Fibroblast of gingiva (primary cell): ENCODE data around the gene TAS1R2.
A peak's percentile ranks its signal among the peaks of the same experiment; 100 is the strongest.

ENCODE experiments used
- DNase-seq: peaks from one replicate; pipeline ENCODE4 v3.0.0-alpha.2; 2011; ENCODE audit warnings: low read depth

Gene TAS1R2

DNA sequence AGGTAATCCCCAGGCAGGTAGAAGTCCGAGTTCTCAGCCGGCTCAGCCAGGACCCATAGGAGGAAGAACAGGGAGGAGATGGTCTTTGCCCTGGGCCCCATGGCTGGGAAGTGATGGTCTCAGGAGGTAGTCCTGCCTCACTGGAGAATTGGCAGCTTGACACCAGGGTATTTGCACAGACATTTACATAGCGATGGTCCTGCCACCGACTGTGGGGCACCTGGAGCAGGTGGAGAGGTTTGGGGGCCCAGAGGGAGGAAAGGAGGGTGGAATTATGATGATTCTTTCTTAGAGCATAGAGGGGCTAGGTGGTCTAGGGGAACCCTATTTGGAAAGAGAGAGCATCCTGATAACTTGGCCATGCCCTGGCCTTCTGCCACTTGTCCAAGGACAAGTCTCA, at the start of gene TAS1R2:
TAS1R2 (minus strand) TSS at position 101 of the 400 bp plus-strand sequence; CDS start at position 101, 0 bp downstream.
- DNase-seq: no peak

DNA sequence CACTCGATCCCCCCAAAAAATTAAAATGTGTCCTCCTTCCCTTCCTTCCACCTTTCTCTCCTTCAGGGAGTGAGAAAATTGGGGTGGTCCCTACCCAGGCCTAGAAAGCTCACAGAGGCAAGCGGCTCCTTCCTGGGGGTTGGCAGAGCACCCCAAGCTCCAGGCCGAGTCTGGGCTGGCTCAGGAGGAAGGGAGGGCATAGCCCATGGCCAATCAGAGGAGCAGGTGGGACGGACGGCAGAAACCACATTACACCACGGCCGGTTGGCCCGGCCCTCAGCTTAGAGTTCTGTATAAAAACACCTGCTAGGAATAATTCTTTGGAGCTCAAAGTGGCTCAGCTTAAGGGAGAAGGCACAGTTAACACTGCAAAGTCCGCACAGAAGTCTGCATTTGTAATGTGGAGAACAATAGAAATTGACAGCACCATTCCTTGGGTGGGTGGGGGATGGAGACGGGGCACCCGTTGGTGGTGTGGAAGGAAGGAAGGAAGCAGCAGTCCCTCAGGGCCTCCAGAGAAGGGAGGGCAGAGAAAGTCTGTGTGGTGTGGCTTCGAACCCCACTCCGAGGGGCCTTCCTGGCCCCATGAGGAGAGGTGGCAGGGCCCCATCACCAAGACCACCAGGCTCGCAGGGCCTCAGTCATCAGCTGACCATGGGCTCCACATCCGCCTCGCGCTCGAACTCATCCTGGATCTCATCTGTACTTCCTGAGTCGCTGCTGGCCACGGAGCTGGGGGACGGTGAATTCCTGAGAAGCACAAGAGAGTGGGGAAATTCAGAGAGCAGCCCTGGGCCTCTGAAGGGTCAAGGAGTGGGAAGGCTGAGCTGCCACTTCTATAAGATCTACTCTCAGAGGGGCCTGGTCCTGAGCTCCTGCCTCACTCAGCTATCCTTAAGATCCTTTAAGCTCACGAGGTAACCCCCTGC, 48.7 kb upstream of the TAS1R2 start:
- no peak for DNase-seq

DNA sequence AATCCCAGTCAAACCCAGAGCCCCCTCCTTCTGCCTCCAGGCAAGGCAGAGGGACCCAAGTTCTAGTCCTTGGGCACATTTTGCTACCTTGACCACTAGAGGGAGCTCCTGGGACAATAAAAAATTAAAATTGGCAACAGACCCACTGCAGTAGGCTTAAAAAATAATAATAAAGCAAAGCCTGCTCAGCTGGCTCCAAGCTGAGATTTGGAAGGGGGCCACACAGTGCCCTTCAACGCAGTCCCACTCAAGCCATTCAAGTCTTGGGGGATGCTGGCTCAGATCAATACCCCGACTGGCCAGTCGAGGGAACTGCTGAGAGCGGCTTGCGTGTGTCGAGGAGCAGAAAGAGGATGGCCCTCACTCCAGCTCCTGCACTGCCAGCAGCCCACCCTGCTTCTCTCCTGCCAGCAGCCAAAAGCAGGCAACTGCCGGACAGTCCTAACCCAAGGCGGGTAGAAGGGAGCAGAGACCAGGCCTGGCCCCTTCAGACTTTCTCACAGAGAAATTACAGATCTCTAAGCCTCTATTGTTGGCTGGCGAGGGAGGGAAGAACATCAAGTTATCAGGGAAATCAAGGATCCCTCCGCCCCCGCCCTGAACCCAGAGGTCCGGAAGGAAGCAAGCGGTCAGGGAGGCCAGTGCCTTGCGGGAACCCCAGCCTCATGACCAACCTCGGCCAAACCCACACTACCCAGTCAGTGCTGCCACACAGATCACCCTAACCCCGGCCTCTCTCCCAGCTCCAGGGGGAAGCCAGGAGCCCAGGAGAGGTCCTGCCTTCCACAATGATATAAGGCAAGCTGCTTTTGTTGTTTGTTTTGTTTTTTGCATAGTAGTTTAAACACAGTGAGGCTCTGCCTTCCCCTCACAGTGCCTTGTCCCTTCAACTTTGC, 47.8 kb upstream of the TAS1R2 start:
- peak; percentile 35 for DNase-seq

DNA sequence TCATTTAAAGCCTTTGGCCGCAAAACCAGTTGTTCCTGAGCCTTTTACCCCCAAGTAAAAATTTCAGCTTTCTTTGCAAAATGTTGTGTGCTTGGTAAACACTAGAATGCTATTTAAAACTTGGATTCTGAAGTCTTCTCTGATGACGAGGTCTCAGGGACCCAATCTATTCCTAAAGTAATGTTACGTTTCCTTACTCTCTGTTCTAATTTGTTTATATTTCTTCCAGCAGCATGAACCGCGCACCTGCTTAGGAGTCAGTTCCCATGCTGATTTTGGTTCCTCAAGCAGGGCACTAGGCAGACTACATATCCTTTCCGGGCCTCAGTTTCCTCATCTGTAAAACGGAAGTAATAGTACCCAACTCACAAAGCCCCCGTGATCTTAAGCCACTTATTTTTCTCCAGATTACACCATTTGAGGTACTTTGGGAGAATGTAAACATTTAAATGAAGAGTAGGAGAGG, 43.9 kb upstream of the TAS1R2 start:
- no peak for DNase-seq

DNA sequence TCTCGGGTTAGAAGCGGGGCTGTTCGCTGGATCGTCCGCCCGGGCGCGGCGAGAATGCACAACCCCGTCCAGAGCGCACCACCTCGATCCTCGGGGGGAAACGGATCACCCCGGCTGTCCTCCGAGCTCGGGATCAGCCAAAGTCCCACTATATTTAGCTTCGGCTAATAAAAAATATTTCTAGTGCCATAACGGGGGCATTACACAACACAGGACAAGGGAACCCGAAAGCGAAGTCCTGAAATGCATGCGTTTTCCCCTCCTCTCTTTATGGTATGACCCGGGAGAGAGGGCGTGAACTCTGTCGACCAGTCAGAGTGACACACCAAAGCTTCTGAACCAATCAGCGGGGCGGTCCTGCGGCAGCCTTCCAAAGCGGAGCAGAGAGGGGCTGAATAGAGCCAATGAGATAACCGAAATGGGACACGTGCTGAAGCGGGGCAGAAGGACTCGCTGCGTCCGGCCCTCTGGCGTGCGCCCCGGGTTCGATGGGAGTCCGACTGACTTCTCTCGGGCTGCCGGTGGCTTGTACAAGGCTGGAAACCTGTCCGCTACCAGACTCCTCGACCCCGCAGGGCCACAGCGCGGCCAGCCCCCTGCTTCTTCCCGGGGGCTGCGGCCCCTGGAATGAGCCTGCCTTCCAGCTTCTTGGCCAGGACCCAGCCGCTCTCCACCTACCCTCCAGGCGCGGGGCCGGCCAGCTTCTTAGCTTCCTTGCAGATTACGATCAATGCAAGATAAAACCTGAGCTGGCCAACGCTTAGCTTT, 43.2 kb upstream of the TAS1R2 start, which contains the start of gene ALDH4A1:
ALDH4A1 (minus strand) TSS at position 33 of the 768 bp plus-strand sequence; CDS start at position 1, 32 bp downstream.
- DNase-seq: peak; percentile 97

DNA sequence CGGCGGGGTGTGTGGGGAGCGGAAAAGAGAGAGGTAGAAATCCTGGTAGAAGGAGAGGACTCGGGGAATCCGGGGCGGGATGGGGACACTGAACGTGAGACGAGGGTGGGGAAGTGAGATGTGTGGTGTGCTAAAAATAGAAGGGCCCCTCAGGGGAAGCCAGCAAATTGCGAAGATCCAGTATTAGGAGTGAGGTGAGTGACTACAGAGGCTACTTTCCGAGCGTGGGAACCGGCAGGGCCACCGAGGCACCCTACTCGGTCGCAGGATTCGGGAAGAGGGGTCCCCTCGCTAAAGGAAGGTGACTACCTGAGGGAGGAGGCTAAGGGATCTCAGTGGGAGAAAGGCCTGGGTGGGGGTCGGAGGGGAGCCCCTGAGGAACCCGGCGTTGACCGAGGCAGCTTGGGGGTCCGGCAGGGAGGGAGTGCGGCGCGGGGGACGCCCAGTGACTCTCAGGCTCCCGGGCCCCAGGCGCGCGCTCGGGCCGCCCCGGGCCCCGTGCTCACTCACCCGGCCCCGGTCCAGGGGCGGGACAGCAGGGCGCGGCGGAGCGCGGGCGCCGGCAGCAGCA, 42.6 kb upstream of the TAS1R2 start:
- DNase-seq: no peak

DNA sequence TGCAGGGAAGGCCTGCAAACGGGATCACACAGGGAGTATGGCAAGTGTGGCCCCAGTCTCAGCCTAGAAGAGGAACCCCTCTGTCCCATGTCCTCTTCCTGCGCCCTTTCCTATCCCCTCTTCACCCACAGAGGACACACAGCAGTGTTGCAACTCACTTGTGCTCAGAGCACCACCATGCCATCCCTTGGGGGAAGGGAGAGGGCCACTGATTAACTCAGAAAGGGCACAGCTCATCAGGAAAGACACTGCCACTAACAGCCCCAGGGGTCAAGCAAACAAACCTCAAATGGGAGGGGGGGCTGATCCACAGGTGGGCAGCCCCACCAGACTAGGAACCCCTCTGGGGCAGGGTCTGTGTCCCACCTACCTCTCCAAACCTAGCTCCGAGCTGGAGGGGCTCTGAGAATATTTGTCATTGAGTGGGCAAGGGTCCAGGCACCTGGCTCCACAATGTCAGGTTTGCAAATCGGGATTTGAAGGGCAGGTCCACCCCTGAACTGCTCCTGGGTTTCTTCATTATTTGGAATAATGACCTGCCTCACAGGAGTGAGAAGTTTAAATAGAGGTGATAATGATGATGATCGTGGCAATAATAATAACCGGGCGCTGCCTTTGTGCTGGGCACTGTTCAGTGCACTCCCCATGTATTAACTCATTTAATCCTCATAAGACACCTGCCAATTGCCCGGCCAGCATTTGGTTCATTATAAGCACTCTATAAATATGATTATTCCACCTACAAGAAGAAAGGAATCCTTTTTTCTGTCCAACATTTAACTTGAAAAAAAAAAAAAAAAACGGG, 41.9 kb upstream of the TAS1R2 start:
- no peak for DNase-seq

DNA sequence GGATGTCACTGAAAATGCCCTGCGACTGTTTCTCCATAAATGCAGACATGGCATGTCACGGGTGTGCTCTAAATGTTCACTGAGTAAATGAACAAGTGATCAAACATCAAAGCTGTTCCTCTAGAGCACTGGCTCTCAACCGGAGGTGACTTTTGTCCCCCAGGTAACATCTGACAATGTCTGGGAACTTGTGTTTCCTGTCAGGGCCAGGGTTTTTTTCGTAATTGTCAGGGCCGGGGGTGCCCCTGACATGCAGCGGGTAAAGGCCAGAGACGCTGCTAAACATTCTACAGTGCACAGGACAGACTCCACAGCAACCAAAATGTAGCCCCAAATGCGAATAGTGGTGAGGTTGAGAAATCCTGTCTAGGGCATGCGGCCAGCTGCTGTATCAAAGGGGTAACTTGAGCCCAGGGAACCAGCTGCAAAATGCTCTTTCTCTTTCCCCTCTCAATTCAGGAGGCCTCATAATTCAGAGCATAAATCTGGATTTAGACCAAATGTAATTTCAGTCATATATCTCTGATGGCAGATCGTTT, 40.9 kb upstream of the TAS1R2 start:
- peak; percentile 62 for DNase-seq

DNA sequence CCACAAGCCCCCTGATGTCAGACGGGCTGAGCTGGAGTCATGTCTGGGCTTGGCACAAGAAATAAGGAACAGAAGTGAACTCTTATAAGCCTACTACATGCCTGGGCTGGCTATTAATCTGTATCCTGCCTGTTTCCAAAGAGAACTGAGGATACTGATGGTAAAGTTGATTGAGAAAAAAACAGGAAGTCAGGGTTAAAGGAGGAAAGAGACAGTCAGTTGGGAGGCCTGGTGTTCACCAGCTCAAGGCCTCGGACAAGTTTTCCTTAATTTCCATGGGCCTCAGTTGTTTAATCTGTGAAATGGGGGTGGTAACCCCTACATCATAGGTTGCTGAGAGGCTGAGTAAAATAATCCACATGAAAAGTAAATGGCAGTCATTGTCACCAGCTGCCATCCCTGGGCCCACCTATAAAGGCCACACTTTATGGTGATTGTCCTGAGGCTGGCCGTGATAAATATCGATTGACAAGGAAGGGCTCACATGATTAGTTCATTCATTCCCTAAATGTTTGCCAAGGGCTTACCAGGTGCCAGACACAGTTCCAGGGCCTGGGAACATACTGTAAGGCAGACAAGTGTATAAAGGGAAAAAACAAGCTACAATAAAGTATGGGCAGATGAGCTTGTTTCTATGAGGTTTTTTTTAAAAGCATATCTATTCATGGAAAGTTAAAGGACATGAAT, 40.0 kb upstream of the TAS1R2 start:
- DNase-seq: no peak

DNA sequence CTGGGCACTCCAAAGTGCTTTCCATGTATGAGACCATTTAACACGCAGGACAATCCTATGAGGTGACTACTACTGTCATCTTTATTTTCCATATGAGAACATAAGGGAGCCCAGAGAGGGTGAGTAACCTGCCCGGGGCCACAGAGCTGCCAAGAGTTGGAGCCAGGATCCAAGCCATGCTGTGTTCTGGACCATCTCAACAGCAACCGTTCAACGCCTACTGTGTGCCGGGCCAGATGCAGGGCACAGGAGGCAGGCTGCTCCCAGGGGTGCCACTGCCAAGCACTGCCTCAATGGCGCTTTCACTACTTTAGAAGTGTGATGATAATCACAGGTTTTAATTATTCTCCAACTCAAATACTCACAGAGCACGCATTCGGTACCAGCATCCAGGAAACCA, 39.1 kb upstream of the TAS1R2 start:
- DNase-seq: no peak

DNA sequence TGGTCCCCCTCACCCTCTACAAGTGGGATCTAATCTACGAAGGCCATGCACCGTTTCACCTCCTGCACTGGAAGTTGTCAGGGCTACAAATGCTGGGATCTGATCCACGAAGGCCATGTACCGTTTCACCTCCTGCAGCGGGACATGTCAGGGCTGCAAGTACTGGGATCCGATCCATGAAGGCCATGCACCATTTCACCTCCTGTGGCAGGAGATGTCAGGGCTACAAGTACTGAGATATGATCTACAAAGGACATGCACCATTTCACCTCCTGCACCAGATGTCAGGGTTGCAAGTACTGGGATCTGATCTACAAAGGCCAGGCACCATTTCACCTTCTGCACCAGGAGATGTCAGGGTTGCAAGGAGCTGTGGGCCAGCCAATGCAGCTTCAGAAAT, 35.9 kb upstream of the TAS1R2 start:
- no peak for DNase-seq

DNA sequence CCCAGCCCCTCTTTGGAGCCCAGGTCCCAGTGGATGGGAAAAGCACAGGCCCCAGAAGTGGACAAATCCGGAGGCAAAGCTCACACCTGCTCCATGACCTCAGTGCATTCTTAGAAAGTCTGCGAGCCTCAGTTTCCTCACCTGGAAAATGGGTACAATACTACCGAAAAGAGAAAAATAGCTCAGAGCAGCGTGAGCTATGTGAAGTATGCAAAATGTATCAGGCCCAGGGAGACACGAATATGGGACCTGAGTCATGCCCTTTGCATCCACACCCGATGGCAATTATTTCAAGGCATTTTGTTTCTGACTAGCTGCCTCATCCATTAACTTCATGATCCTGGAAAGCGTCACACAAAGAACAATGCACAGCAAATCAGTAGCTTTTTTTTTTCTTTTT, 33.7 kb upstream of the TAS1R2 start:
- DNase-seq: no peak

DNA sequence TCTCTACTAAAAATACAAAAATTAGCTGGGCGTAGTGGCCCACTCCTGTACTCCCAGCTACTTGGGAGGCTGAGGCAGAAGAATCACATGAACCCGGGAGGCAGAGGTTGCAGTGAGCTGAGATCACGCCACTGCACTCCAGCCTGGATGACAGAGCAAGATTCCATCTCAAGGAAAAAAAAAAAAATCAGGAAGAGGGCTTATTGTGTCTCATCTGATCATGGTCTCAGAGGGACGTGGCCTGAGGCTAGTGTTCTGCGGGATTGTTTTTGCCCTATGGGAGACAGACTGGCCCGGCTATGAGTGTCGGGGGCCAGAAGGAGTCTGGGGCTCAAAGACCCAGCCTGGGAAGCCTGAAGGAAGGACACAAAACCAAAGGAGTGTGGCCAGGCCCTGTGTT, 32.4 kb upstream of the TAS1R2 start:
- DNase-seq: peak; percentile 39

DNA sequence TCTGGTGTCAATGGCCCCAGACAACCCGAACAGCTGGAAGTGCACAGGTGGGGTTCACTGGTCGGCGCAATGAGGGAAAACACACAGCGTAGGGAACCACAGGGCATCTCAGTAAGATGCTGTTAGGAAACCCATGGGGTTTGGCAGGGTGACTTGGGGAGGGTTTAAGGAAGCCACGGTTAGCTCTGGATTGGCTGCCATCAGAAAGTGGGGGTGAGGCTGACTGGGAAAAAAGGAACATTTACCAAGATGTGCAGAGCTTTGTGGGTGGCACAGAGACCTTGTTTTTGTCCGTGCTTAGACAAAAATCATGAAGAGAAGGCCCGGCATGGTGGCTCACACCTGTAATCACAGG, 31.9 kb upstream of the TAS1R2 start:
- DNase-seq: no peak

DNA sequence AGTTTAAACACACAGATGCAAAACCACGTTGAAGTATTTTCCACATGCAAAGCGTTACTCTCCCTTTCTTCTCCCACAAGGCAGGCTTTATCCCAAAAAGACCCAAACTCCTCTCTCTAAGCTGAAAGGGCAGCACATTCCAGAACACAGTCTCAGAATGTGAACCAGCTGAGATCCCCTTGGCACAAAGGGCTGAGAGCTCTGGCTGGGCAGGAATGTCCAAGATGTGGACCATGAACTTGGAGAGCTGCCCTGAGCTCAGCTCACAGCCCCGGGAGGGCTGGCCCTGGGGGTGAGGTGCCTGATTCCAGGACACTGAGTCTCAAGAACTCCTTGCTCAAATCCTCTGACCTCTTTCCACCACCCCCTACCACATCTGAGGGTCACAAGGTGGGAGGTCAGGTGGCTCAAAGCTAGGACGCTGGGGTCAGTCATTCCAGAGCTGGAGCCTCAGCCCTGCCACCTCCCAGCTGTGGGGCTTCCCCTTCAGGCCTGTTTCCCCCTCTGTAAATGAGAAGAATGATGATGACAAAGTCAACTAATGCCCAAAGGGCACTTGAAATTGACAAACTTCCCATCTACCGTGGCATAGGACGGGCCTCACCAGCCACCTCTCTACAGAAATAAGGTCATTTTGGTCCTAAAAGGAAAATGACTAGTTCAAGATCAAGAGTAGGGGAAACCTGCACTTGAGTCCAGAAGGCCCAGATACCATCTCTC, 31.4 kb upstream of the TAS1R2 start:
- DNase-seq: peak; percentile 88

DNA sequence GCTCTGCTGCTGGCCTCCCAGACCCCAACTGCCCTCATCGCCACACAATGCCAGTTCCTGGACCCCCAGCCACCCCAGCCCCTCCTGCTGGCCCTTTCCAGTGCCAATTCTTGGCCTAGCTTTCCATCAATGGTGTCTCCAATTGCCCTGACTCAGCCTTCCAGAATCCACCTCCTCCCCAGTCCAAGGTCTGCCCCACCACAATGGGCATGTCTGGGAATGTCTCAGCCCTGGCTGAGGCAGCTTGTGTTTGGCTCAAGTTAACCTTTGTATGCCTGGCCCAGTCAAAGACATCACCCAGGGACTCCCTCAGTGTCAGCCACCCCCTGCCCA, 26.5 kb upstream of the TAS1R2 start:
- DNase-seq: peak; percentile 26

DNA sequence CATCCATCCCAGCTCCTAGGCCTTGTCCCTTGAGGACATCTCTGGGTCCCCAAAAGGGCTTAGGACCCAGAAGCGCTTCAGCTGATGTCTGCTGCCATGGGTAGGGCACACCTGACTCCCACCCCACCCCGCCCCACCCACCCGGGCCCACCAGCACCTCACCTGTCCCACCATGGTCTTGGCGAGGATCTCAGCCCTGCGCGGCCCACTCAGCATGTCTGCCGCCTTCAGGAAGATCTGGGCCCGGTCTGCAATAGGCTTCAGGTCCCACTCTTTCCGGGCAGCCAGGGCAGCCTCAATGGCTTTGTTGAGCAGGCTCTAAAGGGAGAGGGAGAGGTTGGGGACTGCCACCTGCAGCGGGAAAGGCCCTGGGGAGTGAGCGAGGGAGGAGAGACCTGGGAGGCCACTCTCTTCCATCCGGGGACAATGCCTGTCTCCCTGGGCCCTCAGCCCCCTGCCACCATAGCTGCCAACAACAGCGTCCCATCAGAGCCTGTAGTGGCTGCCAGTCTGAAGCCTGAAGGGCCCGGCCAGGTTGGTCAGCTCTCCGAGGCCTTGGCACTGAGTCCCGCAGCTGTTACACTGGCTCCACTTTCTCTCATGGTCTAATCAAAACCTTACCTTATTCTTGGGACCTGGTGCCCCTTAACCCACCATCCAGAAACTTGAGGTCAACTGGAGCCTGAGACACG, 26.0 kb upstream of the TAS1R2 start:
- DNase-seq: no peak

DNA sequence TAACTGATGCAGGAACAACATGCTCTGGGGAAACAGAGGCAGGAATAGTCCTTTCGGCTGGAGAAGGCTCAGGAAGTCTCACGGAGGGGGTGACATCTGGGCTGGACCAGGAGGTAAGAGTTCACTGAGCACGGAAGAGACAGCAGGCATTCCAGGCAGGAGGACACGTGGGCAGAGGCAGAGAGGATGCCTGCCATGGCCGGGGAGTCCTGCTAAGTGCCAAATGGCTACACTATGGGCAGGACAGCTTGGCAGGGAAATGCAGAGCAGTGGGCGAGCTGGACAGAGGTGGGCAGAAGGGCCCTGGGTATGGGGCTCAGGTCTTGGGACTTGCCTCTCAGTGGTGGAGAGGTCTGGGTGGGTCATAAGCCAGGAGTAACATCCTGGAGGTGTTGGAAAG, 25.3 kb upstream of the TAS1R2 start:
- no peak for DNase-seq

DNA sequence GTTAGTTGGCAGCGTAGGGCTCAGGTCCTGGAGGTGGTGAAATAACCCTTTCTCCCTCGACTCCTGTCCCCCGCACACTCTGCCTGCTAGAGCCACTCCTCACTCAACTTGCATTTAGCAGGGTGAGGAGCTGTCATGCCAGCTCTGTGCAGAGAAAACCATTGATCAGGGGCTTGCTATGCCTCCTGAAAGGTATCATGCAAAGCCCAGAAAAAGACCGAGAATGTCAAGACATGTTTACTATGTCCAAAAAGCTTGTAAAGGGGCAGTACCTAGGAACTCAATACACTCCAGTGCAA, 24.9 kb upstream of the TAS1R2 start:
- DNase-seq: no peak
